GM19328 (cell line): ENCODE results near the gene FIZ1.
"Not testable (repeated sequence)": the region's sequence is repeated elsewhere in the genome, so short reads cannot be mapped to it uniquely, and the experiment has no call there.

ENCODE experiments used
- ATAC-seq: cut with Tn5 transposase; IDR thresholded peaks from one replicate; pipeline ENCODE4 v1.9.1; 2021; ENCODE audit warnings: mild to moderate bottlenecking, moderate library complexity; ENCODE audit not compliant: unreplicated experiment

The FIZ1 gene

GRCh38 chr19:55596304-55596703 is 3.0 kb downstream of the FIZ1 start:
- ATAC-seq, result no peak

- ATAC-seq, result no peak
Measured at GRCh38 chr19:55594996-55595545, 4.2 kb downstream of the FIZ1 start.

- ATAC-seq, result no peak
Measured at GRCh38 chr19:55593096-55593772, 6.1 kb downstream of the FIZ1 start.

GRCh38 chr19:55592391-55593090 is 6.8 kb downstream of the FIZ1 start:
- no peak for ATAC-seq

GRCh38 chr19:55591555-55591954 is 7.8 kb downstream of the FIZ1 start:
- no peak for ATAC-seq

GRCh38 chr19:55590617-55591016 is 8.7 kb downstream of the FIZ1 start:
- ATAC-seq, result no peak

GRCh38 chr19:55590109-55590508 is 9.2 kb downstream of the FIZ1 start:
- ATAC-seq, result no peak

- ATAC-seq, result no peak
Measured at GRCh38 chr19:55588738-55589137, 10.6 kb downstream of the FIZ1 start.

- no peak for ATAC-seq
Measured at GRCh38 chr19:55586976-55587668, 12.2 kb downstream of the FIZ1 start.

GRCh38 chr19:55585658-55586339 is 13.5 kb downstream of the FIZ1 start:
- ATAC-seq, result no peak

GRCh38 chr19:55584871-55585270 is 14.4 kb downstream of the FIZ1 start:
- ATAC-seq, result no peak

GRCh38 chr19:55583897-55584296 is 15.4 kb downstream of the FIZ1 start:
- not testable (repeated sequence) for ATAC-seq

GRCh38 chr19:55582284-55582683 is 17.0 kb downstream of the FIZ1 start:
- ATAC-seq, result not testable (repeated sequence)

GRCh38 chr19:55581823-55582223 is 17.5 kb downstream of the FIZ1 start:
- ATAC-seq, result no peak

GRCh38 chr19:55581145-55581822 is 18.0 kb downstream of the FIZ1 start:
- no peak for ATAC-seq

- ATAC-seq, result no peak
Measured at GRCh38 chr19:55580628-55581144, 18.6 kb downstream of the FIZ1 start, which contains the start of gene ZNF579. TSS of gene ZNF579 (minus strand) at chr19:55580848. CDS start at chr19:55579639, 1,209 bp downstream.

GRCh38 chr19:55579766-55580621 is 19.3 kb downstream of the FIZ1 start:
- no peak for ATAC-seq

- no peak for ATAC-seq
Measured at GRCh38 chr19:55578761-55579747, 20.3 kb downstream of the FIZ1 start.
